A549 (cell line): ENCODE data around the gene NKX3-2. TPM values are rescaled to one million over a fixed set of nuclear protein-coding genes. Genes with fewer than 3 reads are reported as not detected.

Experiments
- ATAC-seq, 2 experiments: fragments of 200-7000 bp in 1 of 2; fragments of >200 bp in 1 of 2; cut with Nextera tagmentation in 1 of 2; cut with Tn5 transposase in 1 of 2; 3 replicates each; pipeline versions ENCODE4 v1.8.0 to v1.9.1; 2018 to 2020; ENCODE audit warnings: mild to moderate bottlenecking in 1 of 2, moderate library complexity in 1 of 2
- CTCF ChIA-PET: fragments of 300-600 bp; sonication (Branson Sonifier 250); formaldehyde crosslinking; extraction: SDS; loops from one replicate; lab custom pipeline; 2021; ENCODE audit warnings: antibody characterized with exemption, inconsistent platforms; lab: Yijun Ruan, JAX
- POLR2A ChIA-PET: fragments of 350-600 bp; formaldehyde crosslinking; extraction: SDS; loops from one replicate; lab custom pipeline; 2021; ENCODE audit warnings: antibody characterized with exemption, inconsistent platforms; lab: Yijun Ruan, JAX
- DNase-seq, 2 experiments: peaks; one replicate each; pipeline versions ENCODE4 v3.0.0 to v3.0.0-alpha.2; 2011 to 2016; ENCODE audit warnings: low read depth in 1 of 2, low spot score in 1 of 2
- FAIRE-seq: peaks from 2 replicates; lab custom pipeline; 2011; peaks lifted over from hg19 to GRCh38; lab: Jason Lieb, UNC
- H3K27ac ChIP-seq, 2 experiments: fragments of >200 bp; sonication (Bioruptor Twin); formaldehyde crosslinking; 3 replicates each; pipeline ENCODE4 v1.5.1; 2016 to 2017
- H3K4me1 ChIP-seq: fragments of >200 bp; sonication (Bioruptor Twin); formaldehyde crosslinking; 3 replicates; pipeline ENCODE4 v1.6.1; 2016
- H3K4me2 ChIP-seq: fragments of >200 bp; sonication (Bioruptor Twin); formaldehyde crosslinking; 3 replicates; pipeline ENCODE4 v1.6.1; 2016
- H3K4me3 ChIP-seq: fragments of >200 bp; sonication (Bioruptor Twin); formaldehyde crosslinking; 3 replicates; pipeline ENCODE4 v1.5.1; 2016
- H3K9me3 ChIP-seq: fragments of >200 bp; sonication (Bioruptor Twin); formaldehyde crosslinking; 3 replicates; pipeline ENCODE4 v1.6.1; 2016
- BHLHE40 ChIP-seq: IDR thresholded peaks from 2 replicates; pipeline ENCODE4 v1.6.1; 2012; ENCODE audit warnings: low read depth, low read length, inconsistent platforms
- CBX2 ChIP-seq: fragments of 200-600 bp; sonication (generic); IDR thresholded peaks from 2 replicates; pipeline ENCODE4 v1.6.1; 2016; ENCODE audit warnings: low read depth, mild to moderate bottlenecking, borderline replicate concordance
- CEBPB ChIP-seq, 2 experiments: fragments of >200 bp in 1 of 2; sonication (Bioruptor Twin) in 1 of 2; formaldehyde crosslinking in 1 of 2; IDR thresholded peaks; 2 replicates each; pipeline ENCODE4 v1.6.1; 2012 to 2016
- CHD2 ChIP-seq: fragments of 150-350 bp; IDR thresholded peaks from 2 replicates; pipeline ENCODE4 v1.6.1; 2014; ENCODE audit warnings: low read length; ENCODE audit not compliant: partially characterized antibody
- CHD4 ChIP-seq: fragments of 200-600 bp; sonication (generic); IDR thresholded peaks from 2 replicates; pipeline ENCODE4 v1.6.1; 2016; ENCODE audit warnings: antibody characterized with exemption, mild to moderate bottlenecking, borderline replicate concordance
- EHMT2 ChIP-seq: fragments of 200-600 bp; sonication (generic); IDR thresholded peaks from 2 replicates; pipeline ENCODE4 v1.6.1; 2016; ENCODE audit warnings: antibody characterized with exemption, low read depth, mild to moderate bottlenecking, moderate library complexity
- GATA3 ChIP-seq: IDR thresholded peaks from 2 replicates; pipeline ENCODE4 v1.6.1; 2012; ENCODE audit warnings: borderline replicate concordance
- HOXA7 ChIP-seq: fragments of 250-450 bp; sonication (Bioruptor Pico); IDR thresholded peaks from 2 replicates; pipeline ENCODE4 v1.5.0; 2020; ENCODE audit warnings: mild to moderate bottlenecking, moderate library complexity
- HOXB13 ChIP-seq: fragments of 250-450 bp; sonication (Bioruptor Pico); IDR thresholded peaks from 2 replicates; pipeline ENCODE4 v1.5.0; 2020; ENCODE audit warnings: low read depth, mild to moderate bottlenecking, moderate library complexity
- JUN ChIP-seq, 2 experiments: fragments of >200 bp; sonication (Bioruptor Twin); formaldehyde crosslinking; IDR thresholded peaks; 2 replicates in 1 of 2; 3 replicates in 1 of 2; pipeline ENCODE4 v1.6.1; 2016 to 2017
- JUNB ChIP-seq: fragments of >200 bp; sonication (Bioruptor Twin); formaldehyde crosslinking; IDR thresholded peaks from 2 replicates; pipeline ENCODE4 v1.6.1; 2016
- KDM5A ChIP-seq: fragments of 200-600 bp; sonication (generic); IDR thresholded peaks from 2 replicates; pipeline ENCODE4 v1.6.1; 2016; ENCODE audit warnings: antibody characterized with exemption, mild to moderate bottlenecking
- MAFK ChIP-seq: fragments of 450-650 bp; IDR thresholded peaks from 2 replicates; pipeline ENCODE4 v1.6.1; 2014; ENCODE audit not compliant: partially characterized antibody
- MAZ ChIP-seq: fragments of 150-350 bp; IDR thresholded peaks from 2 replicates; pipeline ENCODE4 v1.6.1; 2014; ENCODE audit warnings: antibody characterized with exemption, low read depth, low read length, borderline replicate concordance
- MYC ChIP-seq: IDR thresholded peaks from 2 replicates; pipeline ENCODE4 v1.6.1; 2012; ENCODE audit warnings: mild to moderate bottlenecking, inconsistent platforms, low read length, improper control_type of control experiment, borderline replicate concordance
- NFE2L2 ChIP-seq: fragments of 150-350 bp; conservative IDR thresholded peaks from 2 replicates; pipeline ENCODE4 v1.6.1; 2014; ENCODE audit warnings: low read length
- PHF8 ChIP-seq: fragments of 200-600 bp; sonication (generic); IDR thresholded peaks from 2 replicates; pipeline ENCODE4 v1.6.1; 2016; ENCODE audit warnings: low read depth, mild to moderate bottlenecking, antibody characterized with exemption, moderate library complexity, borderline replicate concordance
- RCOR1 ChIP-seq: fragments of 150-350 bp; IDR thresholded peaks from 2 replicates; pipeline ENCODE4 v1.6.1; 2014; ENCODE audit warnings: antibody characterized with exemption, low read length, low read depth
- RFX5 ChIP-seq: fragments of 450-650 bp; IDR thresholded peaks from 2 replicates; pipeline ENCODE4 v1.7.1; 2014; ENCODE audit warnings: antibody characterized with exemption, mild to moderate bottlenecking, moderate library complexity
- RNF2 ChIP-seq: fragments of 200-600 bp; sonication (generic); IDR thresholded peaks from 2 replicates; pipeline ENCODE4 v1.6.1; 2016; ENCODE audit warnings: low read depth, mild to moderate bottlenecking, antibody characterized with exemption, moderate library complexity, borderline replicate concordance
- SMC3 ChIP-seq: fragments of >200 bp; sonication (Bioruptor Twin); formaldehyde crosslinking; IDR thresholded peaks from 3 replicates; pipeline ENCODE4 v1.6.1; 2018; ENCODE audit warnings: inconsistent platforms
- SREBF2 ChIP-seq: fragments of 450-650 bp; IDR thresholded peaks from 2 replicates; pipeline ENCODE4 v1.6.1; 2014; ENCODE audit warnings: mild to moderate bottlenecking, moderate library complexity
- TFCP2L1 ChIP-seq: fragments of 250-450 bp; sonication (Bioruptor Pico); IDR thresholded peaks from 2 replicates; pipeline ENCODE4 v1.5.0; 2021; ENCODE audit warnings: mild to moderate bottlenecking
- ZSCAN20 ChIP-seq: fragments of 250-450 bp; sonication (Bioruptor Pico); IDR thresholded peaks from 2 replicates; pipeline ENCODE4 v1.8.0; 2022; ENCODE audit warnings: mild to moderate bottlenecking, moderate library complexity
- WGBS: methylation state at CpG from one replicate; pipeline ENCODE4 v1.1.6; 2017; ENCODE audit errors: missing lambda C conversion rate; 5-methylcytosine and 5-hydroxymethylcytosine counted together
- polyA plus RNA-seq, 4 experiments: library from polyadenylated mRNA; depleted of rRNA in 3 of 4; stranded (reverse); fragments of >200 nt; fragmentation: RNase III in 1 of 4; extraction: RNeasy Plus Mini Kit Qiagen cat#74134 plus additional on column Dnase treatment in 1 of 4; gene quantifications; 2 replicates in 3 of 4; 3 replicates in 1 of 4; pipeline ENCODE4 v1.2.3, GENCODE V29; 2011 to 2017
- TF ChIP-seq, protein P1 (sequence below): IDR thresholded peaks from 2 replicates; pipeline ENCODE4 v1.6.1; 2012
- TF ChIP-seq, protein P2 (sequence below): fragments of 150-350 bp; IDR thresholded peaks from 2 replicates; pipeline ENCODE4 v1.6.1; 2014; ENCODE audit warnings: low read depth, mild to moderate bottlenecking, low read length
- TF ChIP-seq, protein P3 (sequence below): fragments of >200 bp; sonication (Bioruptor Twin); formaldehyde crosslinking; IDR thresholded peaks from 3 replicates; pipeline ENCODE4 v1.6.1; 2016
- TF ChIP-seq, protein P4 (sequence below): IDR thresholded peaks from 2 replicates; pipeline ENCODE4 v1.6.1; 2012
- TF ChIP-seq, protein P5 (sequence below): fragments of 200-600 bp; sonication (generic); IDR thresholded peaks from 2 replicates; pipeline ENCODE4 v1.6.1; 2016; ENCODE audit warnings: antibody characterized with exemption, mild to moderate bottlenecking, moderate library complexity
- TF ChIP-seq, protein P6 (sequence below): fragments of >200 bp; sonication (Bioruptor Twin); formaldehyde crosslinking; IDR thresholded peaks from 2 replicates; pipeline ENCODE4 v1.6.1; 2016

NKX3-2 gene
- polyA plus RNA-seq, 2 of the 4 experiments (the other 2 are of a cell fraction) = 0.06 to 0.44 TPM

DNA sequence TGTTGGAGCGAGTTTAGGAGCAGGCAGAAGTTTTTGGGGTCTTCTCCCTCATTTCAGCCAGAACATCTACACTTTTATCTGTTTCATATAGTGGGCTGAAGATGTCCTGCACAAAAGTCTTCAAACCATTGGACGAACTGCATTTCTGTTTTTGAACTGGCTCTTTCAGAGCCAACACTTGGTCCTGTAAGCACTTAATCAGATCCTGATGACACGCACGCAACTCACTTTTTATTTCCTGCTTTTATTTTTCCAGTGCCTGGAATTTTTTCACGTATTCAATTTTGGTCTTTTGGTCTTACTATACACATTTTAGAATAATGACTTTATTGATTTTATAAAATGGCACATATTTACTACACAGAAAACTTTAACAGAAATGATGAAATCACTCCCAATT is 40.2 kb upstream of the NKX3-2 start:
- CTCF ChIA-PET = no interaction called here
- POLR2A ChIA-PET = no interaction called here
- Histone ChIP-seq H3K4me3 (no peak overlapping the region), H3K4me1 (no peaks in the 10 kb centered on the region), H3K4me2 (no peak overlapping the region), H3K9me3 (no peaks in the 10 kb centered on the region)
- DNase-seq = no peak
- ATAC-seq = no peak
- 91% methylated on average over 5 of the region's 5 CpGs for WGBS
- no peak for FAIRE-seq
- TF ChIP-seq, protein P1, sequence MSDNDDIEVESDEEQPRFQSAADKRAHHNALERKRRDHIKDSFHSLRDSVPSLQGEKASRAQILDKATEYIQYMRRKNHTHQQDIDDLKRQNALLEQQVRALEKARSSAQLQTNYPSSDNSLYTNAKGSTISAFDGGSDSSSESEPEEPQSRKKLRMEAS = no peak
- TF ChIP-seq, protein P2, sequence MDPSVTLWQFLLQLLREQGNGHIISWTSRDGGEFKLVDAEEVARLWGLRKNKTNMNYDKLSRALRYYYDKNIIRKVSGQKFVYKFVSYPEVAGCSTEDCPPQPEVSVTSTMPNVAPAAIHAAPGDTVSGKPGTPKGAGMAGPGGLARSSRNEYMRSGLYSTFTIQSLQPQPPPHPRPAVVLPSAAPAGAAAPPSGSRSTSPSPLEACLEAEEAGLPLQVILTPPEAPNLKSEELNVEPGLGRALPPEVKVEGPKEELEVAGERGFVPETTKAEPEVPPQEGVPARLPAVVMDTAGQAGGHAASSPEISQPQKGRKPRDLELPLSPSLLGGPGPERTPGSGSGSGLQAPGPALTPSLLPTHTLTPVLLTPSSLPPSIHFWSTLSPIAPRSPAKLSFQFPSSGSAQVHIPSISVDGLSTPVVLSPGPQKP = no peak
- no peak for TF ChIP-seq PHF8
- TF ChIP-seq, protein P3, sequence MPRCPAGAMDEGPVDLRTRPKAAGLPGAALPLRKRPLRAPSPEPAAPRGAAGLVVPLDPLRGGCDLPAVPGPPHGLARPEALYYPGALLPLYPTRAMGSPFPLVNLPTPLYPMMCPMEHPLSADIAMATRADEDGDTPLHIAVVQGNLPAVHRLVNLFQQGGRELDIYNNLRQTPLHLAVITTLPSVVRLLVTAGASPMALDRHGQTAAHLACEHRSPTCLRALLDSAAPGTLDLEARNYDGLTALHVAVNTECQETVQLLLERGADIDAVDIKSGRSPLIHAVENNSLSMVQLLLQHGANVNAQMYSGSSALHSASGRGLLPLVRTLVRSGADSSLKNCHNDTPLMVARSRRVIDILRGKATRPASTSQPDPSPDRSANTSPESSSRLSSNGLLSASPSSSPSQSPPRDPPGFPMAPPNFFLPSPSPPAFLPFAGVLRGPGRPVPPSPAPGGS = no peak
- TF ChIP-seq JUN (IDR thresholded peaks at IDR 0.05) = no peak
- no peak for TF ChIP-seq SREBF2
- TF ChIP-seq, protein P4, sequence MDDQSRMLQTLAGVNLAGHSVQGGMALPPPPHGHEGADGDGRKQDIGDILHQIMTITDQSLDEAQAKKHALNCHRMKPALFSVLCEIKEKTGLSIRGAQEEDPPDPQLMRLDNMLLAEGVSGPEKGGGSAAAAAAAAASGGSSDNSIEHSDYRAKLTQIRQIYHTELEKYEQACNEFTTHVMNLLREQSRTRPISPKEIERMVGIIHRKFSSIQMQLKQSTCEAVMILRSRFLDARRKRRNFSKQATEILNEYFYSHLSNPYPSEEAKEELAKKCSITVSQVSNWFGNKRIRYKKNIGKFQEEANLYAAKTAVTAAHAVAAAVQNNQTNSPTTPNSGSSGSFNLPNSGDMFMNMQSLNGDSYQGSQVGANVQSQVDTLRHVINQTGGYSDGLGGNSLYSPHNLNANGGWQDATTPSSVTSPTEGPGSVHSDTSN = no peak
- no peak for TF ChIP-seq RCOR1
- TF ChIP-seq ZSCAN20 (CRISPR knock-in tag) = no peak
- no peak for TF ChIP-seq RFX5
- TF ChIP-seq JUNB = no peak
- TF ChIP-seq, protein P5, sequence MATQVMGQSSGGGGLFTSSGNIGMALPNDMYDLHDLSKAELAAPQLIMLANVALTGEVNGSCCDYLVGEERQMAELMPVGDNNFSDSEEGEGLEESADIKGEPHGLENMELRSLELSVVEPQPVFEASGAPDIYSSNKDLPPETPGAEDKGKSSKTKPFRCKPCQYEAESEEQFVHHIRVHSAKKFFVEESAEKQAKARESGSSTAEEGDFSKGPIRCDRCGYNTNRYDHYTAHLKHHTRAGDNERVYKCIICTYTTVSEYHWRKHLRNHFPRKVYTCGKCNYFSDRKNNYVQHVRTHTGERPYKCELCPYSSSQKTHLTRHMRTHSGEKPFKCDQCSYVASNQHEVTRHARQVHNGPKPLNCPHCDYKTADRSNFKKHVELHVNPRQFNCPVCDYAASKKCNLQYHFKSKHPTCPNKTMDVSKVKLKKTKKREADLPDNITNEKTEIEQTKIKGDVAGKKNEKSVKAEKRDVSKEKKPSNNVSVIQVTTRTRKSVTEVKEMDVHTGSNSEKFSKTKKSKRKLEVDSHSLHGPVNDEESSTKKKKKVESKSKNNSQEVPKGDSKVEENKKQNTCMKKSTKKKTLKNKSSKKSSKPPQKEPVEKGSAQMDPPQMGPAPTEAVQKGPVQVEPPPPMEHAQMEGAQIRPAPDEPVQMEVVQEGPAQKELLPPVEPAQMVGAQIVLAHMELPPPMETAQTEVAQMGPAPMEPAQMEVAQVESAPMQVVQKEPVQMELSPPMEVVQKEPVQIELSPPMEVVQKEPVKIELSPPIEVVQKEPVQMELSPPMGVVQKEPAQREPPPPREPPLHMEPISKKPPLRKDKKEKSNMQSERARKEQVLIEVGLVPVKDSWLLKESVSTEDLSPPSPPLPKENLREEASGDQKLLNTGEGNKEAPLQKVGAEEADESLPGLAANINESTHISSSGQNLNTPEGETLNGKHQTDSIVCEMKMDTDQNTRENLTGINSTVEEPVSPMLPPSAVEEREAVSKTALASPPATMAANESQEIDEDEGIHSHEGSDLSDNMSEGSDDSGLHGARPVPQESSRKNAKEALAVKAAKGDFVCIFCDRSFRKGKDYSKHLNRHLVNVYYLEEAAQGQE = no peak
- TF ChIP-seq CHD4 = no peak
- no peak for TF ChIP-seq MAZ
- TF ChIP-seq NFE2L2 = no peak
- TF ChIP-seq HOXA7 = no peak
- TF ChIP-seq, all 56 proteins: peak for 0
- no peak overlapping the region for H3K27ac ChIP-seq

DNA sequence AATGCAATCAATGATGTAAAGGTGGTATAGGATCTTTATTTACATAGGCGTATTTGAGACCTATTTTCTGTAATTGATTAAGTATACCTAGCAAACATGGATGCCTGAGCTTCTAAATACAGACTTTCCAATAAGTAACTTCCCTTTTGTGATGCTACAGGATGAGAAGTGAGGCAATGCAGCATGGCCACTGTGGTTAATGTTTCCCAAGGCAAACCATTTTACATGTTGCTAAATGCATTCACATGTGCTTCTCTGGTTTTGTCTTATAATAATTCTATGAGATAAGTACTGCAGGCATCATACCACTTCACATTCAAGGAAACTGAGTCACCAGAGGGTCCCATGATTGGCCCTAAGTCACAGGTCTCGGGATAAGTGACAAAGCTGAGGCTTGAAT is 35.7 kb upstream of the NKX3-2 start:
- no peak for DNase-seq
- ChIA-PET CTCF (no interaction called here), POLR2A (no interaction called here)
- no peak overlapping the region for H3K27ac ChIP-seq
- H3K4me2 ChIP-seq = no peak overlapping the region
- FAIRE-seq = no peak
- 93% methylated on average over 2 of the region's 2 CpGs for WGBS
- H3K9me3 ChIP-seq = no peaks in the 10 kb centered on the region
- H3K4me1 ChIP-seq = no peaks in the 10 kb centered on the region
- TF ChIP-seq CBX2 (no peak), EHMT2 (no peak), CEBPB (IDR thresholded peaks at IDR 0.05) (no peak), GATA3 (no peak), MAFK (no peak), KDM5A (no peak), TFCP2L1 (CRISPR knock-in tag) (no peak), HOXB13 (CRISPR knock-in tag) (no peak), JUN (IDR thresholded peaks at IDR 0.05) (no peak), BHLHE40 (no peak), CHD2 (no peak), SMC3 (no peak), MYC (no peak), RNF2 (no peak)
- TF ChIP-seq, protein P6, sequence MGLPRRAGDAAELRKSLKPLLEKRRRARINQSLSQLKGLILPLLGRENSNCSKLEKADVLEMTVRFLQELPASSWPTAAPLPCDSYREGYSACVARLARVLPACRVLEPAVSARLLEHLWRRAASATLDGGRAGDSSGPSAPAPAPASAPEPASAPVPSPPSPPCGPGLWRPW = no peak
- ATAC-seq = no peak
- H3K4me3 ChIP-seq = no peak overlapping the region
